Lower leg skin (tissue), 3 donors: ENCODE data around the gene CDH11.

Experiments
- CTCF ChIP-seq, 3 donors: fragments of 450-650 bp; IDR thresholded peaks; one replicate each; pipeline ENCODE4 v1.5.1; 2016; ENCODE audit warnings: antibody characterized with exemption in 3 of 3, mild to moderate bottlenecking in 3 of 3, moderate library complexity in 2 of 3
- POLR2A ChIP-seq, 2 donors: fragments of 450-650 bp; IDR thresholded peaks; one replicate each; pipeline ENCODE4 v1.6.1; 2016 to 2017; ENCODE audit warnings: antibody characterized with exemption in 2 of 2, mild to moderate bottlenecking in 1 of 2, moderate library complexity in 1 of 2

- TF ChIP-seq CTCF (IDR thresholded peaks at IDR 0.05): no peak
- no peak for TF ChIP-seq POLR2A (IDR thresholded peaks at IDR 0.05)
Observed at GRCh38 chr16:64900019-64900418, 221.8 kb downstream of the CDH11 start.
